Activated CD4-positive, CD25-positive, alpha-beta regulatory T cell treated with anti-CD3 and anti-CD28 coated beads, Interleukin-2, amount 50 U/mL, for 16 hours (primary cell): Measurements from ENCODE around the gene OTOG.

Experiments used
- DNase-seq: peaks from one replicate; pipeline ENCODE4 v3.0.0-alpha.2; 2020; ENCODE audit warnings: low read depth, low spot score

Gene OTOG

DNA sequence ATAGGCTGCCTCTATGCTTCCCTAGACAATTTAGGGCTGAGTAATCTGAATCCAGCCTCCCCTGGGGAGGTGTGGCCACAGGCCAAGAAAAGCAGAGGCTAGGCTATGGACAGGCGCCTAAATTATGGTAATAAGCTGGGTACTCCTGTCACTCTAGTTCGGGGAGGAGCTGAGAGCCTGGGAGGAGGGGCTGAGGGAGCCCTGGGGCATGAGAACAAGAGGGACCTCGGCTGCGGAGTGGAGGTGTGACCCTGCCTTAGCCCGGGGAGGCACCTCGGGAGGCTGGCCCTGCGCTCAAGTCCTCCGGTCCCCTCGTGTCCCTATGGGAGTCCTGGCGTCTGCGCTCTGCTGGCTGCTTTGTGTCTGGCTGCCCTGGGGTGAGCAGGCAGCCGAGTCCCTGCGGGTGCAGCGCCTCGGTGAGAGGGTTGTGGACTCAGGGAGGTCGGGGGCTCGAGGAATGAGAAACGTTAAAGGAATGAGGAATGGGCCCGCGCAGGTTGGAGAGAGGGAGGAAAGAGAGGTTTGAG lies at the start of gene OTOG:
Gene OTOG, plus strand, starts transcription at position 209 of the 527 bp plus-strand sequence. Its CDS starts 114 bp downstream, at position 323.
- DNase-seq: no peak

DNA sequence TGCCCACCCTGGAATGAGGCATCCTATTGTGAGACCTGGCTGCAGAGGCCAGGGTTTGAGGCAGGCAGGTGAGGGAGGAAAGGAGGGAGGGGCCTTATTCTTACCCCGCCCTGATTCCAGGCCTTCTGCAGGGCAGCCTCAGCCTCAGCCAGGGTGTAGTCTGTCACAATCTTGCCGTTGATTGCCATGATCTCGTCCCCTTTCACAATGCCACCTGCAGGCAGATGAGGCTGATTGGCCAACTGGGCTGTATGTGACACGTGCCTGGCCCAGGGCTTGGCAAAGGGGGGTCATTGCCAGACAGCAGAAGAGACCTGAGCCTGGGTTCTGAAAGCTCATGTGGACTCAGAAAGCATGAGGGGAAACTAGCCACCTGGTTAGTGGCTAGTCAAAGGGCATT lies 49.0 kb upstream of the OTOG start:
- DNase-seq: no peak

GRCh38 chr11:17498475-17498874 lies 48.6 kb upstream of the OTOG start:
- DNase-seq: no peak

- DNase-seq: no peak
Measured at GRCh38 chr11:17500673-17501072, 46.4 kb upstream of the OTOG start.

DNA sequence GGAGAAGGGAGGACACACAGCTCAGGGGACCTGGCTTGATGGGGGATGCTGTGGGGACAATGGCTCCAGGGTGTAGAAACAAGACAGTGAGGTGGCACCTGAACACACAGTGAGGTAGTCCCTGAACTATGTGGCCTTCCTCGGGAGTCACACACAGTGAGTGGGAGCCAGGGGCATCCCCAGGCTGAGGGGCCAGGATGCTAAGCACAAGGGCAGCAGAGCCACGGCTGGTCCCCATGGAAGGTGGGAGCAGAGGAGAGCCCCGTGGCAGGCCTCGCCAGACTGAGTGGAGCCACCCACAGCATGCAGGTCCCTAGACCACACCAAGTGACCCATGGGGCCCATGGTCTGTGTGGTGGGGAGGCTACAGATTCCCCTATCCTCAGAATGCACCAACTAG lies 44.4 kb upstream of the OTOG start:
- DNase-seq: no peak

DNA sequence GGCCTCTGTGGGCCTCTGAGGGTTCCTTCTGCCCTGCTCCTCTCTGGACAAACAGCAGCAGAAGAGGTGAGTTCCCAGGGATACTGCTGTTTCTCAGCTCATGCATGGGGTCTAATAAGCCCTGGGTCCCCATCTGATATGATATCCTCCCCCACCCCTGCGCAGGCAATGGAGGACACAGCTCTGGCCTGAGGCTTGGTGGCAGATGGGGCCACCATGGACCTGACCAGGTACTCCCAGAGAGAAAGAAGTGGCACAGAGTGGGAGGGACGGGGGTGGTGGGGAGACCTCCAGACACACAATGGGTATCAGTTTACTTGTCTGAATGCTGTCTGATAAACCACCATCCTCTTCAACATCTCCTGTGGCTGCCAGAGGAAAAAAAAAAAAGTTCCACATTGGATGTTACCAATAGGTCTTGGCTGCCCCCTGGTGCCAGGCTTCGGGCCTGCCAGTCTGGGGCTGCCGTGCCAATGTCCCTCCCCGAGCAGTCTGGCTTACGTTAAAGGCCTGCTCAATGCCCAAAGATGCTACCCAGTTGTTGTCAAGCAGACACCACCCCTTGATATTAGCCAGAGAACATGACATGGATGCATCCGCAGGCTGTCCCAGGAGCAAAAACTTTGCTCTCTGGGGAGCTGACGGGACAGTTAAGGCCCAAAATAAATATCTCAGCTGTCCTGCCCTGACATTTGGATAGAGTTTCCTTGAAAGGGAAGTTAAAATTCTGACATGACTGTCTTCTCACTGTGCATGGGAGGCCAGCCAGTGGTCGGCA lies 42.5 kb upstream of the OTOG start:
- peak; percentile 43 for DNase-seq

GRCh38 chr11:17505146-17505545 lies 41.9 kb upstream of the OTOG start:
- DNase-seq: no peak

DNA sequence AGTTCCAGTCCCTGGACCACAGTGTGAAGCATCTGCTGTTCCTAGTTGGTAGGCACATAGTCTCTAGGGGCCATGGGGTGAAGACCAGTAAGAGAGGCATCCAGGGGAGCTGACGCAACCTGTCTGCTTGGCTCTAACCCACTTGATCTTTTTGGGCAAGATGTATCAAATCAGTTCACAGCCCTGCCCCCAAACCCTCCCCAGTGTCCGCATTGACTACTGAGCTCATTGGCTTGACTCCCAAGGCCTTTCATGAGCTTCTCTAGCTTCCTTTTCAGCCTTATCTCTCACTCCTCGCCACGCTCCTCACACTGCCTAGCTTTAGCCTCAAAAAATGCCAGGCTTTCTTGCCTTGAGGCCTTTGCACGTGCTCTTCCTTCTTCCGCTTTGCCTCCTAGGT lies 40.7 kb upstream of the OTOG start:
- DNase-seq: no peak

DNA sequence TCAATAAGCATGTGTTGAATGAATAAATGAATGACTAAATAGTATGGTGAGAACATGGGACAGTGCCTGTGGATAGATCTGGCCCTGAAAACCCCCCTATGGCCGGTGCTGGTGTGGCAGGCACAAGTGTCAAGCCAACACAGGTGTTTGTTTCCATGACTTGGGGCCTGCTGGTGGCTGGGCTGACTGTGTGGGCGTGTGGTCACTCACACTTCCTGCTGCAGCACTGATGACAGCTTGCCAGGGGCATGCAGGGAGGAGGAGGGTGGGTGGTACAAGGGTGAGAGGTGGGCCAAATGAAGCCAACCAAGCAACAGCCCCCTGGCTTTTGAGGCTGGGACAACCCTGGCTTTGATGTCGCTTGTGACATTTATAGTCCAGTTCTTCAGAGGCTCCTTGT lies 40.1 kb upstream of the OTOG start:
- no peak for DNase-seq

DNA sequence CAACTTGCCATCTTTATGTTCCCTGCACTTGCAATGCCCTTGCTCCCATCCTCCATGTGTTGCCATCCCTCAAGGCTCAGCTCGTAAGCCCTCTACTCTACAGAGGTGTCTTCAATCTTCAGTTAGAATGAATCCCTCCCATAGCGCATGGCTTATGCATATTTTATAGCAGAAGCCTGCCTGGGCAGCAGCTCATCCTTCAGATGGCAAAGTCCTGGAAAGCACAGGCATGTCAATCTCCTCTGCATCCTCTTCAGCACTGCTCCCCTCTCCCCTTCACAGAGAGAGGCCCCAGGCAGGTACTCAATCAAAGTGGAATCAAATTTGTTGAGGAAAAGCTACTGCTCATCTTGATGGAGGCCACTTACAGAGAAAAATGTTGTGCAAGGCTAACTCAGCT lies 39.3 kb upstream of the OTOG start:
- DNase-seq: no peak

GRCh38 chr11:17508306-17508705 lies 38.8 kb upstream of the OTOG start:
- no peak for DNase-seq

DNA sequence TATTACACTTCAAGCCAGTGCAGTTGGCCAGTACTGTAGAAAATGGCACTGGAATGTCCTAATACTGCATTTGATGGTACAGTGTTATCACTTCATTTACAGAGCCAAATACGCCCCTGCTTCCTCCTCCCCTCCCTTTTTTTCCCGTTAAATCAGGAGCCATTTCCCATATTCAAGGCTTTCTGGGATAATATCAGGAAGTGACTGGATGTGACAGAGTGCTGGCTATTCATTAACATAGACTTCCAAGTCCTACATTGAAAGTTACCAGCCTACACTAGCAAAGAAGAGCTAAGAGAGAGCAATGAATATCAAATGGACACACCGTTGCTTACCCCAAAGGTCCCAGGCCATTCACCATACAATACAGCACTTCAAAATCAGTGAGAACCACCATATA lies 38.3 kb upstream of the OTOG start:
- DNase-seq: no peak

DNA sequence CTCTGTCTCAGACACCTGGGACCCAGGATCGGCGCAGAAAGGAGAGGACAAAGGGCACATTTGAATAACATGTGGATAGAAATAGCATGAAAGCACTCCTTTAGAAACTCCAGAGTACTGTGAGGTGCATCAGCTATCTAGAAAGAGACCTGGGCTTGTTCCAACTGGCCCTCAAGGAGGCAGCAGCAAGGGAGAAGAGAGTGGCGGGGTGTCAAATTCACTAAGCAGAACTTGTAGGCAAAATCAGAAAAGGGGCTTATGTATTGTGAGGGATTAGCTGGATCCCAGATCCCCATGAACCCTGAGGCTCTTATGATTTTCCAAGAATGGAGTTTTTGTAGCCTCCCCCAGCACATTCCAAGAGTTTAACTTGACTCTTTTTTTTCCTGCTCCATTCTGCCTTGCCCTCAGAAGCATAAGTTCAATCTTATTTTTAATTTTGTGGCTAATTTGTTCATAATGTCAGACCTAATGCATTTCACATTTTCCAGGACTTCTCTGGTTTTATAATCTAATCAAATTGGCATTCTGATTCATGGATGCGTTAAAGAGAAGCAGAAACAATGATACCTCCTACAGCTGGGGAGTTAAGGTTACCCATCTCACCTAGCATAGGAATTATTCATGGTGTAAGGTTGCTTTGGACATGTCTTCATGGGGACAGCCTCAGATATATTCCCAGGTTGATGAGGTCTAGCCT lies 36.4 kb upstream of the OTOG start:
- no peak for DNase-seq

DNA sequence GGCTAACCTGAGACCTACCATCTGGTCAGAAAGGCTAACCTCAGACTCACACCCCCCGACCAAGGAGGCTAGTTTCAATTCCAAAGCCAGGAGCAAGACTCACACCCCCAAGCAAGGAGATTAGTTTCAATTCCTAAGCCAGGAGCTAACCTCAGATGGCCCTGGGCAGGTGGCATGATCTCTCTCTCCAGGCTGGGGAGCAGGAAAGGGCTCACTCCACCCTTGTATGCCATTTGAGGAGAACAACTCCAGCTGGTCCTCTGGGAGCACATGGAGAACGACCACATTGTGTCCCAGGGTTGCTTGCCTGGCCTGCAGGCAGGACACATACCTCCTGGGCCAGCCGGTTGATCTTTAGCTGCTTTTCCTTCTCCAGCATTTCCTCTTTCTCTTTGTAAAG lies 35.5 kb upstream of the OTOG start:
- no peak for DNase-seq

DNA sequence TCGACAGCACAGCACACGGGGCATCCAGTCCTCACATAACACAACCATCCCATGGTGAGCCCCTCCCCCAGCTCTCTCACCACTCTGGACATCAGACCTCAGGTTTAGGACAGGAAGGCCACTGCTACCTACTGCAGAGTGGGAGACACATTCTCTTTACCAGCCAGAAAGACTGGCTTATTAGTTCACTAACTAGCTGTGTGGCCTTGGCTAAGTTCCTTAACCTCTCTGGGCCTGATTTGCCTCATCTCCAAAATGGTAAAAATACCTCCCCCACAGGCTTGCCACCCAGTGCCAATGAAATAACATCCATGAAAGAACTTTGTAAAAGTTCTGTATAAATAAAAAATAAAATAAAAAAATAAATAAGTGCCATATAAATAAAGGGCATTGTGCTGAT lies 35.0 kb upstream of the OTOG start:
- DNase-seq: no peak

- DNase-seq: no peak
Measured at GRCh38 chr11:17513853-17514252, 33.2 kb upstream of the OTOG start.

GRCh38 chr11:17514476-17514875 lies 32.6 kb upstream of the OTOG start:
- DNase-seq: no peak

DNA sequence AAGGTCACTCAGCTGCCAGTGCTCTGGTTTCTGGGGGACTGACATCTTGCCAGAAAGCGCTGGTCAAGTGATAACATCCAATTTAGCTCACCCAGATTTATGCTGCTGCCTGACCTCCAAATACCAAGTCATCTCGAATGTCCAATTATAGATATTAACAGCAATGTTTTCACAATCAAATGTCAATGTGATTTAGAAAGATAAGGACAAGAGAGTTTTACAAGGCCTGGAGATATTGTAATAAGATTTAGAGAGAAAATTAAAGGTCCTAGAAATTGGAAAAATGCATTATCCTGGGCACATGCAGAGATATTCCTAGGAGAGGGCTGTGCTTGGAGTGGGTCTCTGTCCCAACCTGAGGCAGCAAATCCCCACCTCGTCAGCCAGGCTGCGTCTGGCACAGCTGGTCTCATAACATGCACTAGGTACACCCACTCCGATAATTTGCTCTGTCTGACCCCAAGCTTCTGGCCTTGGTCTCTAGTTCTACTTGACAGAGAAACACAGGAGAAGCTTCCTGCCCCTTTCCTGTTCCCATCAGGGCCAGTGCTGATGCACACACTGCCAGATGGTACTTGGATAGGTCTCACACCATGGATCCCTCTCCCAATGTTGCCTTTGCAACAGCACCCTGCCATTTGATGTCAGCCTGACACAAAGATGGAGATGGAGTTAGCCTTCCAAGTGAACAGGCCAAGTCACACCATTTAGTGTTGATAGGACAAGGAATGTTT lies 31.4 kb upstream of the OTOG start:
- DNase-seq: no peak

DNA sequence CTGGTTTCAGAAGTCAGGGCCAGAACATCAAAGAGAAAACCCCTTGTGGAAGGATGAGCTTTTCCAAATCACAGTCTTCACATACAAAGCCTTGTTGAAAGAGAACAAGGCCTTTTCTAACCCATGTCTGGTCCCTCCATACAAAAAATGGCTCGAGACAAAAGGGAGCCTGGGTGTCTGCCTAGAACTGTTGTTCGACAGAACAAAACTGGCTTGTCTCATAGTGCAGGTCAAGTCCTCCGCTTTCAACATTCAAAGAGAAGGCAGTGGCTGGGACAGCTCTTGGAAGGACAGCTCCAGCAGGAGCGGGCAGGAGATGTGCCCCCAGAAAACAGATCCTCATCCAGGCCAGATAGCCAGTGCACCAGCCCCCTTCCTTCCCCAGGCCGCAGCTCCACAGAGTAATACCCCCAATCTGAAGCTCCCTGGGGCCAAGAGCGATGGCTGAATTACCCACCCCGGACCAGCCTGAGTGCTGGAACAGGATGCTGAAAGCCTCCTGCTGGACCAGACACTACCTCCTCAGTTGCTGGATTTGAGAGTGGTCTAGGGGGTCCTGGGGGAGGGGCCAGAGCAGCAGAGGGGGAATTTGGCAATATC lies 30.4 kb upstream of the OTOG start:
- no peak for DNase-seq

GRCh38 chr11:17517186-17517585 lies 29.9 kb upstream of the OTOG start:
- no peak for DNase-seq

GRCh38 chr11:17518366-17518765 lies 28.7 kb upstream of the OTOG start:
- no peak for DNase-seq
